HepG2 (cell line): ENCODE results near the gene SIRT7. TPM values are rescaled to one million over a fixed set of nuclear protein-coding genes. Genes with fewer than 3 reads are reported as not detected.

ENCODE experiments used
- ATF2 ChIP-seq: sonication (generic); formaldehyde crosslinking; IDR thresholded peaks from 2 replicates; pipeline ENCODE4 v1.4.0; 2020; ENCODE audit warnings: missing genetic modification reagents
- NR0B2 ChIP-seq: sonication (generic); formaldehyde crosslinking; IDR thresholded peaks from 2 replicates; pipeline ENCODE4 v1.4.0; 2020; ENCODE audit warnings: mild to moderate bottlenecking, missing genetic modification reagents
- PBX3 ChIP-seq: sonication (generic); formaldehyde crosslinking; IDR thresholded peaks from 2 replicates; pipeline ENCODE4 v1.8.1; 2023; ENCODE audit warnings: missing genetic modification reagents, inconsistent platforms, borderline replicate concordance
- POLR2A ChIP-seq, 2 experiments: IDR thresholded peaks; 2 replicates each; pipeline ENCODE4 v1.6.1; 2011; ENCODE audit warnings: low read depth in 2 of 2, low read length in 2 of 2, mild to moderate bottlenecking in 1 of 2, moderate library complexity in 1 of 2; ENCODE audit not compliant: insufficient read depth in 1 of 2
- RCOR2 ChIP-seq: IDR thresholded peaks from 2 replicates; pipeline ENCODE4 v1.6.1; 2016; ENCODE audit warnings: missing biosample characterization, missing genetic modification reagents
- RNF2 ChIP-seq: fragments of 450-650 bp; conservative IDR thresholded peaks from 2 replicates; pipeline ENCODE4 v1.6.1; 2016; ENCODE audit warnings: low read depth
- SIN3A ChIP-seq: IDR thresholded peaks from 2 replicates; pipeline ENCODE4 v1.6.1; 2011; ENCODE audit warnings: low read depth, mild to moderate bottlenecking, control low read depth, low read length, borderline replicate concordance
- ZBTB34 ChIP-seq: sonication (generic); formaldehyde crosslinking; IDR thresholded peaks from 2 replicates; pipeline ENCODE4 v1.8.0; 2022; ENCODE audit warnings: mild to moderate bottlenecking, missing genetic modification reagents
- ZMYM3 ChIP-seq: sonication (generic); formaldehyde crosslinking; IDR thresholded peaks from 2 replicates; pipeline ENCODE4 v1.5.1; 2020; ENCODE audit warnings: mild to moderate bottlenecking, missing genetic modification reagents
- ZNF180 ChIP-seq: sonication (generic); formaldehyde crosslinking; IDR thresholded peaks from 2 replicates; pipeline ENCODE4 v1.4.0; 2020; ENCODE audit warnings: low read depth, missing genetic modification reagents, borderline replicate concordance
- ZNF296 ChIP-seq: sonication (generic); formaldehyde crosslinking; conservative IDR thresholded peaks from 2 replicates; pipeline ENCODE4 v1.5.0; 2020; ENCODE audit warnings: mild to moderate bottlenecking, missing genetic modification reagents
- ZNF414 ChIP-seq: sonication (generic); formaldehyde crosslinking; IDR thresholded peaks from 2 replicates; pipeline ENCODE4 v1.5.0; 2020; ENCODE audit warnings: missing genetic modification reagents
- ZNF513 ChIP-seq: sonication (generic); formaldehyde crosslinking; conservative IDR thresholded peaks from 2 replicates; pipeline ENCODE4 v1.5.0; 2020; ENCODE audit warnings: missing genetic modification reagents
- ZNF687 ChIP-seq: sonication (generic); formaldehyde crosslinking; IDR thresholded peaks from 2 replicates; pipeline ENCODE4 v1.5.1; 2020; ENCODE audit warnings: mild to moderate bottlenecking, missing genetic modification reagents, moderate library complexity
- ZNF790 ChIP-seq: sonication (generic); formaldehyde crosslinking; IDR thresholded peaks from 2 replicates; pipeline ENCODE4 v1.8.0; 2022; ENCODE audit warnings: missing genetic modification reagents, mild to moderate bottlenecking, borderline replicate concordance
- ZZZ3 ChIP-seq: sonication (generic); formaldehyde crosslinking; IDR thresholded peaks from 2 replicates; pipeline ENCODE4 v1.4.0; 2020; ENCODE audit warnings: missing genetic modification reagents, mild to moderate bottlenecking, borderline replicate concordance
- polyA plus RNA-seq, 8 experiments: library from polyadenylated mRNA; depleted of rRNA in 3 of 8; stranded (reverse) in 7 of 8; unstranded in 1 of 8; fragments of >200 nt; fragmentation: Illumina TruSeq in 4 of 8; extraction: Trizol in 4 of 8; gene quantifications; 2 replicates each; pipeline versions ENCODE4 v1.2.1 to v1.2.3, GENCODE V29; 2011 to 2016; ENCODE audit warnings: low read depth in 4 of 8, missing spikeins in 1 of 8, mixed read lengths in 1 of 8; ENCODE audit not compliant: insufficient read depth in 1 of 8
- total RNA-seq, 5 experiments: library from RNA; depleted of rRNA; stranded (reverse); fragments of >200 nt; fragmentation: Illumina TruSeq; extraction: Trizol; gene quantifications; 2 replicates each; pipeline ENCODE4 v1.2.3, GENCODE V29; 2016; ENCODE audit warnings: low read depth in 1 of 5

Gene SIRT7
- total and polyA plus RNA-seq, 2 of the 13 experiments (the other 11 are each of a cell fraction or from before 2014, with no cell fraction given), result 8.3 to 24.8 TPM

- TF ChIP-seq PBX3 (CRISPR knock-in tag) (no peak), ZNF414 (0 out of 2 replicates have a peak, but pooled peaks have one; percentile 52), ZNF790 (CRISPR knock-in tag) (no peak), ZNF180 (CRISPR knock-in tag) (no peak), ATF2 (no peak), ZMYM3 (CRISPR knock-in tag) (no peak), ZNF513 (no peak), RNF2 (no peak), ZNF687 (CRISPR knock-in tag) (peak; percentile 85), RCOR2 (CRISPR knock-in tag) (no peak), ZBTB34 (CRISPR knock-in tag) (no peak), POLR2A (IDR thresholded peaks at IDR 0.05; ENCODE audit: insufficient read depth in 1 of 2, low read depth in 2 of 2, low read length in 2 of 2) (no peak), SIN3A (no peak), ZZZ3 (CRISPR knock-in tag) (0 out of 2 replicates have a peak, but pooled peaks have one; percentile 34), NR0B2 (CRISPR knock-in tag) (no peak), ZNF296 (CRISPR knock-in tag) (no peak)
Observed at GRCh38 chr17:81924557-81925532, 6.9 kb upstream of the SIRT7 start (continued).
